ENCODE data around the gene EIF2B2. TPM values are rescaled to one million over a fixed set of nuclear protein-coding genes. Genes with fewer than 3 reads are reported as not detected.

Gene EIF2B2
- total RNA-seq, 1 experiment from 2014 or later, result 139 TPM

DNA sequence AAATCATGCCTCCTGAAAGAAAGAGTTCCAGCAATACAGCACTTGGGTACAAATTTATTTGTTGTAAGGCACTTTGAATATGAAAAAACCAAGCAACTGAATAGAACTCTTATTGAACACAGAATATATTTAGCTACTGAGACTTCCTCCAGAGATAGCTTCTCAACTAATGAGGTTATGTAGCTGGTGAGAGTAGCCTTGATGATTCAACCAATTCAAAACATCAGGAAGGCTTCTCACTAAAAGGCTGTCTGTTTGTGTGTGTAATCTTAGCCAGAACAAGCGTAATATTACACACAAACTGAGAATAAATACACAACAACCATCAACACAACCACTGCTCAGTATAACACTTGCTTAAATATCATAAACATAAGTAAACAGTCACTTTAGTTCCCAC is 20.4 kb downstream of the EIF2B2 start:
- ChIA-PET POLR2A (ENCODE audit: unreplicated experiment) (no interaction called here), CTCF (interaction anchor here (0.6 to 1.5 kb wide), 4 partner anchors 40 to 714 kb away, joined by 3 to 4 read pairs (median 3); no protein-coding TSS in a partner anchor)
- intact Hi-C loops (cut with micrococcal nuclease; ENCODE audit: unreplicated experiment), result no loop called here
- Histone ChIP-seq H2AFZ (no peak overlapping the region), H3F3A (ENCODE audit: insufficient read depth, low read depth) (peaks cover 8% of the 10 kb centered on the region; the same call in 1 of the 2 replicates), H3K79me2 (ENCODE audit: low read depth) (no peaks in the 10 kb centered on the region), H3K4me3 (no peak overlapping the region), H3K27ac (no peak overlapping the region), H3K4me2 (no peak overlapping the region), H3K4me1 (replicated peaks; ENCODE audit: insufficient read depth) (peaks cover 13% of the 10 kb centered on the region), H3K9me3 (ENCODE audit: insufficient read depth, low read depth) (no peaks in the 10 kb centered on the region), H3K36me3 (ENCODE audit: low read depth) (peaks cover 55% of the 10 kb centered on the region), H3K9me2 (ENCODE audit: insufficient read depth) (no peaks in the 10 kb centered on the region), H3K27me3 (ENCODE audit: insufficient read depth, low read depth) (no peaks in the 10 kb centered on the region), H4K20me1 (ENCODE audit: insufficient read depth) (no peaks in the 10 kb centered on the region)
- no TSS peak for BruUV-seq (replicated peaks)
- TF ChIP-seq, protein P1, sequence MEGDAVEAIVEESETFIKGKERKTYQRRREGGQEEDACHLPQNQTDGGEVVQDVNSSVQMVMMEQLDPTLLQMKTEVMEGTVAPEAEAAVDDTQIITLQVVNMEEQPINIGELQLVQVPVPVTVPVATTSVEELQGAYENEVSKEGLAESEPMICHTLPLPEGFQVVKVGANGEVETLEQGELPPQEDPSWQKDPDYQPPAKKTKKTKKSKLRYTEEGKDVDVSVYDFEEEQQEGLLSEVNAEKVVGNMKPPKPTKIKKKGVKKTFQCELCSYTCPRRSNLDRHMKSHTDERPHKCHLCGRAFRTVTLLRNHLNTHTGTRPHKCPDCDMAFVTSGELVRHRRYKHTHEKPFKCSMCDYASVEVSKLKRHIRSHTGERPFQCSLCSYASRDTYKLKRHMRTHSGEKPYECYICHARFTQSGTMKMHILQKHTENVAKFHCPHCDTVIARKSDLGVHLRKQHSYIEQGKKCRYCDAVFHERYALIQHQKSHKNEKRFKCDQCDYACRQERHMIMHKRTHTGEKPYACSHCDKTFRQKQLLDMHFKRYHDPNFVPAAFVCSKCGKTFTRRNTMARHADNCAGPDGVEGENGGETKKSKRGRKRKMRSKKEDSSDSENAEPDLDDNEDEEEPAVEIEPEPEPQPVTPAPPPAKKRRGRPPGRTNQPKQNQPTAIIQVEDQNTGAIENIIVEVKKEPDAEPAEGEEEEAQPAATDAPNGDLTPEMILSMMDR (conservative IDR thresholded peaks at IDR 0.05), result no peak
- no peak for TF ChIP-seq EZH2 (IDR thresholded peaks at IDR 0.05; ENCODE audit: low read depth)
- no peak for DNase-seq

DNA sequence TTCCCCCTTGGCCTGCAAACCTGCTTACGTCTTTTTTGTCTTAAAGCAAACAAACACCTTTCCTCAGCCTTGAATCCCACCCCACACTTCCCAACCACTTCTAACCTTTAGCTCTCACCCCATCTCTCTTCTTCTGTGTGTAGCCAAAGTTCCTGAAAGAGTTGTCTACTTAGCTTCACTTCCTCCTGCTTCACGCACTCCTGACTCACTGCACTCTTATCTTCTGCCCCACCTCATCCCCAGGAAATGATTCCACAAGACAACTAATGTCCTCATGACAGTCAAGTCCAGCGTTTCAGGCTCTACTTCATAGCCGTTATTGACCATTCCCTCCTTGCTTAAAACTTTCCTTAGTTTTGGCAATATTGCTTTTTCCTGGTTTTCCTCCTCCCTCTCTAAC is 22.4 kb downstream of the EIF2B2 start:
- intact Hi-C loops (cut with micrococcal nuclease; ENCODE audit: unreplicated experiment), result no loop called here
- POLR2A ChIA-PET (ENCODE audit: unreplicated experiment), result interaction anchor here (0.5 to 0.7 kb wide), 3 partner anchors 17 to 39 kb away, joined by 4 to 7 read pairs (median 6); partner anchors contain the start of gene ACYP1
- DNase-seq, result no peak
- Histone ChIP-seq H3K27me3 (ENCODE audit: insufficient read depth, low read depth) (no peaks in the 10 kb centered on the region), H2AFZ (no peak overlapping the region), H3K4me1 (replicated peaks; ENCODE audit: insufficient read depth) (0 out of 2 replicates have a peak, but pooled peaks cover 4% of the 10 kb centered on the region), H3K4me3 (no peak overlapping the region), H4K20me1 (ENCODE audit: insufficient read depth) (no peaks in the 10 kb centered on the region), H3K4me2 (no peak overlapping the region), H3K36me3 (ENCODE audit: low read depth) (peaks cover 41% of the 10 kb centered on the region), H3K9me2 (ENCODE audit: insufficient read depth) (no peaks in the 10 kb centered on the region), H3K79me2 (ENCODE audit: low read depth) (no peaks in the 10 kb centered on the region), H3K9me3 (ENCODE audit: insufficient read depth, low read depth) (no peaks in the 10 kb centered on the region), H3K27ac (peak overlapping the region; percentile 27), H3F3A (ENCODE audit: insufficient read depth, low read depth) (peaks cover 3% of the 10 kb centered on the region; the same call in 1 of the 2 replicates)
- TF ChIP-seq, protein P1 (conservative IDR thresholded peaks at IDR 0.05), result no peak
- CTCF ChIA-PET, result interaction anchor here (0.9 to 1.4 kb wide), 4 partner anchors 9 to 164 kb away, joined by 3 to 5 read pairs (median 4); no protein-coding TSS in a partner anchor
- no TSS peak for BruUV-seq (replicated peaks)

DNA sequence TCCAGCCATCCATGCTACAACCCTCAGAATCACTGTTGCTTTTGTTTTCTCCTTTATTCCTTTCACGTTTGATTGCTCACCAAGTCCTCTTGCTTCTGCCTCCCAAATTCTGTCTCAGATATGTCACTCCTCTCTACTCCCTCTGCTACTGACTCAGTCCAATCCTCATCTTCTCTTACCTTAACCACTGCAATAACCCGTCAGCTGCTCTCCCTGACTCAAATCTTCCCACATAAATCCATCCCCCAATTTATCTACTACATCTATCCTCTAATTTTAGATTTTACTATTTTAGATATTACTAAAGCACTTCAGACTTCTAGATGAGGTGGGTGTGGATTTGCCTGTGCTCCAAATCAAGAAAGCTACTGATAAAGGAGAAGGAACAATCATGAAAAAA is 23.2 kb downstream of the EIF2B2 start:
- Histone ChIP-seq H4K20me1 (ENCODE audit: insufficient read depth) (no peaks in the 10 kb centered on the region), H3K4me3 (no peak overlapping the region), H3K27me3 (ENCODE audit: insufficient read depth, low read depth) (no peaks in the 10 kb centered on the region), H2AFZ (no peak overlapping the region), H3F3A (ENCODE audit: insufficient read depth, low read depth) (0 out of 2 replicates have a peak, but pooled peaks cover 3% of the 10 kb centered on the region), H3K4me1 (replicated peaks; ENCODE audit: insufficient read depth) (0 out of 2 replicates have a peak, but pooled peaks cover 4% of the 10 kb centered on the region), H3K27ac (no peak overlapping the region), H3K79me2 (ENCODE audit: low read depth) (no peaks in the 10 kb centered on the region), H3K4me2 (no peak overlapping the region), H3K9me3 (ENCODE audit: insufficient read depth, low read depth) (no peaks in the 10 kb centered on the region), H3K36me3 (ENCODE audit: low read depth) (peaks cover 44% of the 10 kb centered on the region), H3K9me2 (ENCODE audit: insufficient read depth) (no peaks in the 10 kb centered on the region)
- TF ChIP-seq EZH2 (IDR thresholded peaks at IDR 0.05; ENCODE audit: low read depth), result no peak
- TF ChIP-seq, protein P1 (conservative IDR thresholded peaks at IDR 0.05), result no peak
- BruUV-seq (replicated peaks), result no TSS peak
- DNase-seq, result no peak
- ChIA-PET POLR2A (ENCODE audit: unreplicated experiment) (no interaction called here), CTCF (interaction anchor here (0.7 kb wide), 2 partner anchors 74 to 123 kb away, joined by 3 to 9 read pairs; no protein-coding TSS in a partner anchor)
- intact Hi-C loops (cut with micrococcal nuclease; ENCODE audit: unreplicated experiment), result no loop called here

Data from PC-9 (cell line).